ENCODE results near the gene MOCS1. TPM values are rescaled to one million over a fixed set of nuclear protein-coding genes. Genes with fewer than 3 reads are reported as not detected.

Gene MOCS1
- total and polyA plus RNA-seq, 4 donors, result 6.7 to 36.2 (median 29.2) TPM

DNA sequence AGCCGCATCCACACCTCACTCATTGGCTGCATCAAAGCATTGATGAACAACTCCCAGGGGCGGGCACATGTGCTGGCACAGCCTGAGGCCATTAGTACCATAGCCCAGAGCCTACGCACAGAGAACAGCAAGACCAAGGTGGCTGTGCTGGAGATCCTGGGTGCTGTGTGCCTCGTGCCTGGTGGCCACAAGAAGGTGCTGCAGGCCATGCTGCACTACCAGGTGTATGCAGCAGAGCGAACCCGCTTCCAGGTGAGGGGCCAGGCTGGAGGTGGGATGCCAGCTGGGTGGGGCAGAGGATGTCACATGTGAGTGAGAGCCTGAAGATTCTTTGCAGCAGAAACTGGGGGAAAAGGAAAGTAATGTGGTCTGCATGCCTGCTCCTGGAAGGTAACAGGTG is 66.7 kb downstream of the MOCS1 start:
- Histone ChIP-seq H3K27me3 (ENCODE audit: control insufficient read depth in 4 of 4, insufficient read depth in 4 of 4, low read length in 3 of 4) (no peaks in the 10 kb centered on the region), H3K27ac (ENCODE audit: low read depth in 1 of 2, low read length in 2 of 2) (no peak overlapping the region), H3K4me3 (ENCODE audit: low read depth in 1 of 3, low read length in 3 of 3) (no peak overlapping the region), H3K36me3 (ENCODE audit: control insufficient read depth in 4 of 4, insufficient read depth in 3 of 4, low read depth in 1 of 4, low read length in 3 of 4) (peaks cover 0 to 5% (median 2%) of the 10 kb centered on the region in 4 donors), H3K9me3 (ENCODE audit: control insufficient read depth in 4 of 4, low read length in 3 of 4) (no peaks in the 10 kb centered on the region), H3K9ac (ENCODE audit: low read depth in 1 of 2, low read length in 2 of 2) (no peak overlapping the region), H3K4me1 (ENCODE audit: control insufficient read depth in 4 of 4, insufficient read depth in 4 of 4, low read length in 3 of 4) (no peaks in the 10 kb centered on the region)
- TF ChIP-seq RAD21 (IDR thresholded peaks at IDR 0.05) (peak in 1 of 2 donors; percentile 25), RXRA (IDR thresholded peaks at IDR 0.05) (no peak), CTCF (IDR thresholded peaks at IDR 0.05; ENCODE audit: low read depth, low read length, missing input control) (peak; percentile 9), GABPA (IDR thresholded peaks at IDR 0.05 in 1 of 2, conservative IDR thresholded peaks at IDR 0.05 in 1 of 2) (no peak)
- TF ChIP-seq, protein P1, sequence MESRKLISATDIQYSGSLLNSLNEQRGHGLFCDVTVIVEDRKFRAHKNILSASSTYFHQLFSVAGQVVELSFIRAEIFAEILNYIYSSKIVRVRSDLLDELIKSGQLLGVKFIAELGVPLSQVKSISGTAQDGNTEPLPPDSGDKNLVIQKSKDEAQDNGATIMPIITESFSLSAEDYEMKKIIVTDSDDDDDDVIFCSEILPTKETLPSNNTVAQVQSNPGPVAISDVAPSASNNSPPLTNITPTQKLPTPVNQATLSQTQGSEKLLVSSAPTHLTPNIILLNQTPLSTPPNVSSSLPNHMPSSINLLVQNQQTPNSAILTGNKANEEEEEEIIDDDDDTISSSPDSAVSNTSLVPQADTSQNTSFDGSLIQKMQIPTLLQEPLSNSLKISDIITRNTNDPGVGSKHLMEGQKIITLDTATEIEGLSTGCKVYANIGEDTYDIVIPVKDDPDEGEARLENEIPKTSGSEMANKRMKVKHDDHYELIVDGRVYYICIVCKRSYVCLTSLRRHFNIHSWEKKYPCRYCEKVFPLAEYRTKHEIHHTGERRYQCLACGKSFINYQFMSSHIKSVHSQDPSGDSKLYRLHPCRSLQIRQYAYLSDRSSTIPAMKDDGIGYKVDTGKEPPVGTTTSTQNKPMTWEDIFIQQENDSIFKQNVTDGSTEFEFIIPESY (IDR thresholded peaks at IDR 0.05), result no peak
- DNase-seq (ENCODE audit: low spot score), result no peak
- 86% methylated on average over 6 of the region's 6 CpGs for WGBS

- 50% methylated on average over 15 of the region's 15 CpGs for WGBS
- Histone ChIP-seq H3K4me1 (ENCODE audit: control insufficient read depth in 4 of 4, insufficient read depth in 4 of 4, low read length in 3 of 4) (no peaks in the 10 kb centered on the region), H3K9me3 (ENCODE audit: control insufficient read depth in 4 of 4, low read length in 3 of 4) (no peaks in the 10 kb centered on the region), H3K27ac (ENCODE audit: low read depth in 1 of 2, low read length in 2 of 2) (no peak overlapping the region), H3K4me3 (ENCODE audit: low read depth in 1 of 3, low read length in 3 of 3) (no peak overlapping the region), H3K36me3 (ENCODE audit: control insufficient read depth in 4 of 4, insufficient read depth in 3 of 4, low read depth in 1 of 4, low read length in 3 of 4) (peaks cover 0 to 5% (median 2%) of the 10 kb centered on the region in 4 donors), H3K9ac (ENCODE audit: low read depth in 1 of 2, low read length in 2 of 2) (no peak overlapping the region), H3K27me3 (ENCODE audit: control insufficient read depth in 4 of 4, insufficient read depth in 4 of 4, low read length in 3 of 4) (no peaks in the 10 kb centered on the region)
- TF ChIP-seq, protein P2, sequence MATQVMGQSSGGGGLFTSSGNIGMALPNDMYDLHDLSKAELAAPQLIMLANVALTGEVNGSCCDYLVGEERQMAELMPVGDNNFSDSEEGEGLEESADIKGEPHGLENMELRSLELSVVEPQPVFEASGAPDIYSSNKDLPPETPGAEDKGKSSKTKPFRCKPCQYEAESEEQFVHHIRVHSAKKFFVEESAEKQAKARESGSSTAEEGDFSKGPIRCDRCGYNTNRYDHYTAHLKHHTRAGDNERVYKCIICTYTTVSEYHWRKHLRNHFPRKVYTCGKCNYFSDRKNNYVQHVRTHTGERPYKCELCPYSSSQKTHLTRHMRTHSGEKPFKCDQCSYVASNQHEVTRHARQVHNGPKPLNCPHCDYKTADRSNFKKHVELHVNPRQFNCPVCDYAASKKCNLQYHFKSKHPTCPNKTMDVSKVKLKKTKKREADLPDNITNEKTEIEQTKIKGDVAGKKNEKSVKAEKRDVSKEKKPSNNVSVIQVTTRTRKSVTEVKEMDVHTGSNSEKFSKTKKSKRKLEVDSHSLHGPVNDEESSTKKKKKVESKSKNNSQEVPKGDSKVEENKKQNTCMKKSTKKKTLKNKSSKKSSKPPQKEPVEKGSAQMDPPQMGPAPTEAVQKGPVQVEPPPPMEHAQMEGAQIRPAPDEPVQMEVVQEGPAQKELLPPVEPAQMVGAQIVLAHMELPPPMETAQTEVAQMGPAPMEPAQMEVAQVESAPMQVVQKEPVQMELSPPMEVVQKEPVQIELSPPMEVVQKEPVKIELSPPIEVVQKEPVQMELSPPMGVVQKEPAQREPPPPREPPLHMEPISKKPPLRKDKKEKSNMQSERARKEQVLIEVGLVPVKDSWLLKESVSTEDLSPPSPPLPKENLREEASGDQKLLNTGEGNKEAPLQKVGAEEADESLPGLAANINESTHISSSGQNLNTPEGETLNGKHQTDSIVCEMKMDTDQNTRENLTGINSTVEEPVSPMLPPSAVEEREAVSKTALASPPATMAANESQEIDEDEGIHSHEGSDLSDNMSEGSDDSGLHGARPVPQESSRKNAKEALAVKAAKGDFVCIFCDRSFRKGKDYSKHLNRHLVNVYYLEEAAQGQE (IDR thresholded peaks at IDR 0.05), result no peak
- TF ChIP-seq RAD21 (IDR thresholded peaks at IDR 0.05) (peak; percentile 79 to 88), HNF4A (conservative IDR thresholded peaks at IDR 0.05) (no peak), SP1 (IDR thresholded peaks at IDR 0.05) (no peak), CTCF (IDR thresholded peaks at IDR 0.05; ENCODE audit: low read depth, low read length, missing input control) (peak; percentile 69), RXRA (IDR thresholded peaks at IDR 0.05) (no peak), FOXA2 (IDR thresholded peaks at IDR 0.05) (no peak)
- TF ChIP-seq, protein P1 (IDR thresholded peaks at IDR 0.05), result no peak
- peak; percentile 70 for DNase-seq (ENCODE audit: low spot score)
Measured at GRCh38 chr6:39865011-39865888, 69.0 kb downstream of the MOCS1 start.

All from liver (tissue), 9 donors.